GM12878 (cell line): Measurements from ENCODE around the gene ITPR2. TPM values are rescaled to one million over a fixed set of nuclear protein-coding genes. Genes with fewer than 3 reads are reported as not detected.

Experiments
- ATAC-seq: fragments of 200-7000 bp; cut with Tn5 transposase; 3 replicates; pipeline ENCODE4 v1.9.1; 2020; ENCODE audit warnings: mild to moderate bottlenecking, moderate library complexity
- BruUV-seq: library from RNA; stranded (reverse); fragments of 400-500 nt; replicated peaks from 2 replicates; lab custom pipeline; 2021; lab: Mats Ljungman, UMichigan
- CTCF ChIA-PET: fragments of 300-600 bp; sonication (Branson Sonifier 250); formaldehyde crosslinking; extraction: SDS; loops from one replicate; lab custom pipeline; 2021; ENCODE audit warnings: inconsistent platforms; lab: Yijun Ruan, JAX
- POLR2A ChIA-PET: fragments of 350-600 bp; formaldehyde crosslinking; extraction: SDS; loops from one replicate; lab custom pipeline; 2021; ENCODE audit warnings: inconsistent platforms; lab: Charles Lee
- RAD21 ChIA-PET: fragments of 300-600 bp; sonication (Branson Sonifier 250); formaldehyde crosslinking; loops from one replicate; lab custom pipeline; 2023; ENCODE audit warnings: antibody characterized with exemption; ENCODE audit not compliant: unreplicated experiment; lab: Charles Lee
- SMC1A ChIA-PET: fragments of 300-600 bp; sonication (Branson Sonifier 250); formaldehyde crosslinking; loops from one replicate; lab custom pipeline; 2023; ENCODE audit not compliant: unreplicated experiment, uncharacterized antibody; lab: Charles Lee
- DNase-seq: peaks from one replicate; pipeline ENCODE4 v3.0.0-alpha.2; 2011; ENCODE audit warnings: low read depth, low spot score
- FAIRE-seq: peaks from 3 replicates; lab custom pipeline; 2011; peaks lifted over from hg19 to GRCh38; lab: Jason Lieb, UNC
- H2AFZ ChIP-seq: 2 replicates; pipeline ENCODE4 v1.6.0; 2011; ENCODE audit warnings: low read depth, low read length, control low read depth; ENCODE audit not compliant: control insufficient read depth
- H3K27ac ChIP-seq: 2 replicates; pipeline ENCODE4 v1.5.1; 2011; ENCODE audit warnings: control low read depth; ENCODE audit not compliant: control insufficient read depth, insufficient read depth
- H3K27me3 ChIP-seq, 2 experiments: replicated peaks in 1 of 2; 2 replicates each; pipeline versions ENCODE4 v1.6.0 to v1.6.1; 2011; ENCODE audit warnings: low read length in 1 of 2; ENCODE audit not compliant: control insufficient read depth in 2 of 2, insufficient read depth in 2 of 2
- H3K36me3 ChIP-seq, 2 experiments: 2 replicates each; pipeline ENCODE4 v1.5.1; 2011; ENCODE audit warnings: low read length in 1 of 2; ENCODE audit not compliant: control insufficient read depth in 2 of 2, insufficient read depth in 2 of 2
- H3K4me1 ChIP-seq: 2 replicates; pipeline ENCODE4 v1.6.1; 2011; ENCODE audit warnings: mild to moderate bottlenecking, low read length, moderate library complexity, mixed read lengths; ENCODE audit not compliant: control insufficient read depth, insufficient read depth
- H3K4me2 ChIP-seq: 2 replicates; pipeline ENCODE4 v1.6.0; 2011; ENCODE audit warnings: control low read depth; ENCODE audit not compliant: control insufficient read depth, insufficient read depth
- H3K4me3 ChIP-seq: fragments of 200-600 bp; sonication (generic); 2 replicates; pipeline ENCODE4 v1.5.1; 2016
- H3K79me2 ChIP-seq: 2 replicates; pipeline ENCODE4 v1.6.0; 2011; ENCODE audit warnings: low read length; ENCODE audit not compliant: control insufficient read depth, insufficient read depth
- H3K9ac ChIP-seq: 2 replicates; pipeline ENCODE4 v1.8.0; 2011; ENCODE audit warnings: low read length, control low read depth, mixed read lengths; ENCODE audit not compliant: control insufficient read depth, insufficient read depth
- H3K9me3 ChIP-seq: replicated peaks from 3 replicates; pipeline ENCODE4 v1.5.1; 2011; ENCODE audit warnings: mild to moderate bottlenecking, low read length; ENCODE audit not compliant: control insufficient read depth, insufficient read depth
- H4K20me1 ChIP-seq: 2 replicates; pipeline ENCODE4 v1.6.0; 2011; ENCODE audit not compliant: control insufficient read depth, insufficient read depth
- CTCF ChIP-seq, 3 experiments: IDR thresholded peaks in 2 of 3; conservative IDR thresholded peaks in 1 of 3; 2 replicates each; pipeline ENCODE4 v1.5.1; 2011; ENCODE audit warnings: low read depth in 3 of 3, low read length in 3 of 3, mild to moderate bottlenecking in 3 of 3, control low read depth in 2 of 3, moderate library complexity in 2 of 3, inconsistent platforms in 1 of 3, mixed read lengths in 1 of 3; ENCODE audit not compliant: control insufficient read depth in 2 of 3, insufficient read depth in 1 of 3; ENCODE audit errors: extremely low read depth in 1 of 3
- FOS ChIP-seq: IDR thresholded peaks from 3 replicates; pipeline ENCODE4 v1.6.1; 2011; ENCODE audit warnings: borderline replicate concordance; ENCODE audit not compliant: insufficient read length; ENCODE audit errors: extremely low read depth
- IKZF2 ChIP-seq, 2 experiments: fragments of 450-650 bp; IDR thresholded peaks; 2 replicates each; pipeline ENCODE4 v1.6.1; 2017; ENCODE audit warnings: mild to moderate bottlenecking in 2 of 2, moderate library complexity in 2 of 2
- MTA2 ChIP-seq: fragments of 450-650 bp; IDR thresholded peaks from 2 replicates; pipeline ENCODE4 v1.6.1; 2016; ENCODE audit warnings: low read depth, mild to moderate bottlenecking, moderate library complexity
- RAD21 ChIP-seq: IDR thresholded peaks from 2 replicates; pipeline ENCODE4 v1.6.1; 2011; ENCODE audit warnings: mild to moderate bottlenecking, low read depth, low read length, moderate library complexity; ENCODE audit not compliant: insufficient read depth
- ZBTB4 ChIP-seq: fragments of 450-650 bp; formaldehyde crosslinking; IDR thresholded peaks from 2 replicates; pipeline ENCODE4 v1.4.0; 2022; ENCODE audit warnings: mild to moderate bottlenecking, moderate library complexity
- ZZZ3 ChIP-seq: IDR thresholded peaks from 2 replicates; pipeline ENCODE4 v1.6.1; 2011; ENCODE audit warnings: low read depth; ENCODE audit not compliant: control insufficient read depth, insufficient read length
- WGBS: methylation state at CpG from one replicate; pipeline ENCODE4 v1.1.6; 2016; ENCODE audit warnings: low lambda C conversion rate; ENCODE audit not compliant: insufficient replicate concordance, insufficient coverage; ENCODE audit errors: missing lambda C conversion rate; 5-methylcytosine and 5-hydroxymethylcytosine counted together
- in situ Hi-C: fragments of 300-500 bp; cut with MboI; formaldehyde crosslinking; loops from 9 replicates; pipeline ENCODE4 v1.14.3; 2018; ENCODE audit warnings: mixed read lengths
- intact Hi-C: fragments of 100-400 bp; cut with micrococcal nuclease; formaldehyde crosslinking; loops from one replicate; pipeline ENCODE4 v1.14.2; 2022; ENCODE audit not compliant: unreplicated experiment
- polyA plus RNA-seq, 11 experiments: library from polyadenylated mRNA; depleted of rRNA in 4 of 11; unstranded in 6 of 11; stranded (reverse) in 5 of 11; fragments of >200 nt; fragmentation: Nextera tagmentation in 4 of 11; fragmentation: Illumina TruSeq in 1 of 11; extraction: Ambion mirVana in 4 of 11; extraction: Trizol in 1 of 11; gene quantifications; 1 replicate in 1 of 11; 2 replicates in 10 of 11; pipeline versions ENCODE4 v1.2.1 to v1.2.3, GENCODE V29; 2011 to 2016; ENCODE audit warnings: inconsistent platforms in 2 of 11, missing spikeins in 2 of 11, low read depth in 1 of 11
- total RNA-seq, 4 experiments: library from RNA; depleted of rRNA in 3 of 4; stranded (reverse); fragments of >200 nt in 3 of 4; fragmentation: Illumina TruSeq in 1 of 4; extraction: Trizol in 1 of 4; gene quantifications; 2 replicates each; pipeline versions ENCODE4 v1.2.1 to v1.2.3, GENCODE V29; 2013 to 2021
- TF ChIP-seq, protein P1 (sequence below): IDR thresholded peaks from 2 replicates; pipeline ENCODE4 v1.6.1; 2011; ENCODE audit warnings: mild to moderate bottlenecking, low read depth, low read length, moderate library complexity; ENCODE audit not compliant: insufficient replicate concordance
- TF ChIP-seq, protein P2 (sequence below): fragments of 450-650 bp; IDR thresholded peaks from 2 replicates; pipeline ENCODE4 v1.6.1; 2014; ENCODE audit warnings: mild to moderate bottlenecking

Gene ITPR2
- total and polyA plus RNA-seq, 10 of the 15 experiments (the other 5 are each of a cell fraction or from before 2014, with no cell fraction given) = 7.5 to 76.2 (median 47.1) TPM

- TF ChIP-seq, protein P1, sequence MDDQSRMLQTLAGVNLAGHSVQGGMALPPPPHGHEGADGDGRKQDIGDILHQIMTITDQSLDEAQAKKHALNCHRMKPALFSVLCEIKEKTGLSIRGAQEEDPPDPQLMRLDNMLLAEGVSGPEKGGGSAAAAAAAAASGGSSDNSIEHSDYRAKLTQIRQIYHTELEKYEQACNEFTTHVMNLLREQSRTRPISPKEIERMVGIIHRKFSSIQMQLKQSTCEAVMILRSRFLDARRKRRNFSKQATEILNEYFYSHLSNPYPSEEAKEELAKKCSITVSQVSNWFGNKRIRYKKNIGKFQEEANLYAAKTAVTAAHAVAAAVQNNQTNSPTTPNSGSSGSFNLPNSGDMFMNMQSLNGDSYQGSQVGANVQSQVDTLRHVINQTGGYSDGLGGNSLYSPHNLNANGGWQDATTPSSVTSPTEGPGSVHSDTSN = peak; percentile 7
- TF ChIP-seq ZZZ3 (no peak), FOS (no peak), RAD21 (peak; percentile 93)
These were observed 20.5 kb upstream of the ITPR2 start (continued) for GRCh38 chr12:26853303-26854030.

DNA sequence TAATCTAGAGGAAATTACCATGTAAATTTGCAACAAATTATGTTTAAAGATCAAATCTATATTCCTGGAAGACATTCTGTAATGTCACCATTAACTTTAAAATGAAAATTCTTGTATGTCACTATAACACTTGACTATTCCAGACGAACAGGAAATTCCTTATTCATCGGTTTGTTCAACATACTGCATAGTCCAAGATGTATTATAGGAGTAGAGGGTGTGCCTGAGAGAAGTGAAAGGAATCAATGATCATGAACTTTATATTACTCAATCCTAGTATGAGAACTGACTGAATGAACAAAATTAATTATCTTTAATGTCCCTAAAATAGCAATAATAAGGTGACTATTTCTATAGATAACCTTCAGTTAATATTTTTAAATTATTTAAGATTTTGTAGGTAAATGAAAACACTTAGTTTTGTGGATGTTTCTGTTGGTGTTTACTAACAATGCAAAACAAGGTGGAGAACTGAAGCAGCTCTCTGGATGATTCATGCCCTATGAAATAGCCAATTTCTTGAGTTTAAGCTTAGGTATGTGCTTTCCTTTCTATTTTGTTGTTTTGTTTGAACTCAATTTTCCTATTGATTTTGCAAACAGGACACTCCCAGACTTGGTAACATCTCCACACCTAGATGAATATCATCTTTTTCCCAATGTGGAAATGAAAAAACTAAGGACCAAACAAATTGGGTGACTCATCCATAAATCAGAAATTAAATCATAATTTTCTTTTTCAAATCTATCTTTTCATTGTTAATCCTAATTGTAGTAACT, 18.2 kb upstream of the ITPR2 start:
- ChIA-PET CTCF (interaction anchor here (1.5 to 13.4 kb wide), 5 partner anchors 16 to 37 kb away, joined by 3 to 158 read pairs (median 25); no protein-coding TSS in a partner anchor), SMC1A (interaction anchor here (0.9 to 4.8 kb wide), 8 partner anchors 8 to 37 kb away, joined by 3 to 36 read pairs (median 6); partner anchors contain the start of gene ITPR2), RAD21 (interaction anchor here (1.0 to 6.4 kb wide), 3 partner anchors 18 to 60 kb away, joined by 3 to 60 read pairs (median 12); partner anchors contain the start of gene ITPR2), POLR2A (no interaction called here)
- in situ Hi-C loops = no loop called here
- H3K27ac ChIP-seq = no peak overlapping the region
- H3K4me1 ChIP-seq = peaks cover 6% of the 10 kb centered on the region; the same call in 1 of the 2 replicates
- no peaks in the 10 kb centered on the region for H3K27me3 ChIP-seq
- H3K36me3 ChIP-seq = no peaks in the 10 kb centered on the region
- DNase-seq (no peak), FAIRE-seq (no peak), ATAC-seq (no peak)
- intact Hi-C loops = loop anchor here (10.0 kb wide), 1 partner anchor 1476 kb away; no protein-coding TSS in a partner anchor
- H3K9ac ChIP-seq = no peak overlapping the region
- H3K4me3 ChIP-seq = no peak overlapping the region
- H2AFZ ChIP-seq = no peak overlapping the region
- H3K79me2 ChIP-seq = no peaks in the 10 kb centered on the region
- 82% methylated on average over 2 of the region's 2 CpGs for WGBS
- no peak overlapping the region for H3K4me2 ChIP-seq
- no peaks in the 10 kb centered on the region; the same call in 2 of the 3 replicates for H3K9me3 ChIP-seq
- H4K20me1 ChIP-seq = no peaks in the 10 kb centered on the region
- no TSS peak for BruUV-seq
- TF ChIP-seq, protein P2, sequence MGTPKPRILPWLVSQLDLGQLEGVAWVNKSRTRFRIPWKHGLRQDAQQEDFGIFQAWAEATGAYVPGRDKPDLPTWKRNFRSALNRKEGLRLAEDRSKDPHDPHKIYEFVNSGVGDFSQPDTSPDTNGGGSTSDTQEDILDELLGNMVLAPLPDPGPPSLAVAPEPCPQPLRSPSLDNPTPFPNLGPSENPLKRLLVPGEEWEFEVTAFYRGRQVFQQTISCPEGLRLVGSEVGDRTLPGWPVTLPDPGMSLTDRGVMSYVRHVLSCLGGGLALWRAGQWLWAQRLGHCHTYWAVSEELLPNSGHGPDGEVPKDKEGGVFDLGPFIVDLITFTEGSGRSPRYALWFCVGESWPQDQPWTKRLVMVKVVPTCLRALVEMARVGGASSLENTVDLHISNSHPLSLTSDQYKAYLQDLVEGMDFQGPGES = no peak
- TF ChIP-seq ZBTB4 (CRISPR knock-in tag) (no peak), MTA2 (no peak), IKZF2 (IDR thresholded peaks at IDR 0.05) (no peak), CTCF (IDR thresholded peaks at IDR 0.05 in 2 of 3, conservative IDR thresholded peaks at IDR 0.05 in 1 of 3; ENCODE audit: control insufficient read depth in 2 of 3, extremely low read depth in 1 of 3, insufficient read depth in 1 of 3, low read depth in 3 of 3, low read length in 3 of 3) (no peak)
